ENCODE measurements around the gene CPS1.

GRCh38 chr2:210556329-210556980, at the start of gene CPS1:
- TF ChIP-seq CTCF (tag by site-specific recombination; IDR thresholded peaks at IDR 0.05), result no peak
- no peak for TF ChIP-seq ZNF248 (tag by site-specific recombination; IDR thresholded peaks at IDR 0.05)
- TF ChIP-seq ZNF114 (tag by site-specific recombination; IDR thresholded peaks at IDR 0.05), result no peak
- no peak for TF ChIP-seq ZNF26 (tag by site-specific recombination; IDR thresholded peaks at IDR 0.05)
- no peak for TF ChIP-seq ELK4 (IDR thresholded peaks at IDR 0.05; ENCODE audit: borderline replicate concordance, low read depth, low read length)
- no peak for TF ChIP-seq ZNF501 (tag by site-specific recombination; IDR thresholded peaks at IDR 0.05)
- TF ChIP-seq ZNF335 (tag by site-specific recombination; conservative IDR thresholded peaks at IDR 0.05), result no peak
- no peak for TF ChIP-seq ZNF239 (tag by site-specific recombination; IDR thresholded peaks at IDR 0.05)
- TF ChIP-seq ZFP3 (tag by site-specific recombination; IDR thresholded peaks at IDR 0.05; ENCODE audit: low read depth), result no peak
- TF ChIP-seq ZNF677 (tag by site-specific recombination; IDR thresholded peaks at IDR 0.05), result no peak
